HepG2 (cell line): ENCODE measurements around the gene ATP13A2. TPM values are rescaled to one million over a fixed set of nuclear protein-coding genes. Genes with fewer than 3 reads are reported as not detected.

Experiments used
- ATAC-seq: fragments of 200-7000 bp; cut with Tn5 transposase; 3 replicates; pipeline ENCODE4 v1.9.1; 2020; ENCODE audit warnings: mild to moderate bottlenecking, moderate library complexity
- BruUV-seq: library from RNA; stranded (reverse); fragments of 400-500 nt; replicated peaks from 2 replicates; lab custom pipeline; 2021; lab: Mats Ljungman, UMichigan
- CTCF ChIA-PET: fragments of 300-600 bp; formaldehyde crosslinking; extraction: SDS; loops from one replicate; lab custom pipeline; 2021; ENCODE audit warnings: low total read pairs, inconsistent platforms, low intra/inter-chr PET ratio; lab: Yijun Ruan, JAX
- POLR2A ChIA-PET: fragments of 350-600 bp; sonication (Branson Sonifier 250); formaldehyde crosslinking; loops from one replicate; lab custom pipeline; 2020; ENCODE audit warnings: antibody characterized with exemption, inconsistent platforms; lab: Yijun Ruan, JAX
- DNase-seq: peaks from one replicate; pipeline ENCODE4 v3.0.0-alpha.2; 2015; ENCODE audit warnings: low spot score
- FAIRE-seq: peaks from 3 replicates; lab custom pipeline; 2011; peaks lifted over from hg19 to GRCh38; lab: Jason Lieb, UNC
- H2AFZ ChIP-seq: one replicate; pipeline ENCODE4 v1.6.1; 2011; ENCODE audit warnings: low read length, inconsistent platforms
- H3K27ac ChIP-seq: fragments of 300-600 bp; 3 replicates; pipeline ENCODE4 v1.8.0; 2011; ENCODE audit warnings: mixed run types, mild to moderate bottlenecking, mixed read lengths, low read length, inconsistent platforms; ENCODE audit not compliant: insufficient read depth; ENCODE audit errors: extremely low read length
- H3K27me3 ChIP-seq, 2 experiments: fragments of 200-600 bp in 1 of 2; 2 replicates in 1 of 2; 3 replicates in 1 of 2; pipeline versions ENCODE4 v1.6.0 to v1.8.0; 2011; ENCODE audit warnings: low read length in 2 of 2, mild to moderate bottlenecking in 2 of 2, moderate library complexity in 2 of 2, inconsistent platforms in 1 of 2; ENCODE audit not compliant: insufficient read depth in 2 of 2, control insufficient read depth in 1 of 2
- H3K36me3 ChIP-seq, 2 experiments: fragments of 200-600 bp in 1 of 2; replicated peaks in 1 of 2; 2 replicates in 1 of 2; 3 replicates in 1 of 2; pipeline versions ENCODE4 v1.5.1 to v1.8.0; 2011; ENCODE audit warnings: low read length in 2 of 2, inconsistent platforms in 1 of 2; ENCODE audit not compliant: insufficient read depth in 2 of 2, control insufficient read depth in 1 of 2
- H3K4me1 ChIP-seq: 2 replicates; pipeline ENCODE4 v1.5.1; 2012; ENCODE audit warnings: low read length, inconsistent platforms; ENCODE audit not compliant: insufficient read depth
- H3K4me2 ChIP-seq: 2 replicates; pipeline ENCODE4 v1.6.0; 2011; ENCODE audit warnings: low read depth, low read length, inconsistent platforms
- H3K4me3 ChIP-seq, 3 experiments: fragments of 200-600 bp in 1 of 3; sonication (generic), shearing (Covaris generic) in 1 of 3; replicated peaks in 1 of 3; 2 replicates each; pipeline ENCODE4 v1.5.1; 2011 to 2016; ENCODE audit warnings: low read length in 3 of 3, inconsistent platforms in 2 of 3, low read depth in 2 of 3, mild to moderate bottlenecking in 2 of 3, control low read depth in 1 of 3, mixed read lengths in 1 of 3; ENCODE audit not compliant: insufficient read depth in 1 of 3
- H3K79me2 ChIP-seq: one replicate; pipeline ENCODE4 v1.6.1; 2011; ENCODE audit warnings: low read length, inconsistent platforms; ENCODE audit not compliant: insufficient read depth
- H3K9ac ChIP-seq: 2 replicates; pipeline ENCODE4 v1.6.0; 2011; ENCODE audit warnings: mild to moderate bottlenecking, low read depth, low read length, inconsistent platforms; ENCODE audit not compliant: insufficient read depth
- H3K9me3 ChIP-seq: 2 replicates; pipeline ENCODE4 v1.5.1; 2012; ENCODE audit warnings: mild to moderate bottlenecking, low read length
- H4K20me1 ChIP-seq: 2 replicates; pipeline ENCODE4 v1.6.0; 2011; ENCODE audit warnings: inconsistent platforms, mild to moderate bottlenecking, low read length, moderate library complexity; ENCODE audit not compliant: insufficient read depth
- ARID4A ChIP-seq: sonication (generic); formaldehyde crosslinking; IDR thresholded peaks from 2 replicates; pipeline ENCODE4 v1.5.0; 2020; ENCODE audit warnings: mild to moderate bottlenecking, missing genetic modification reagents, borderline replicate concordance
- GZF1 ChIP-seq: sonication (generic); formaldehyde crosslinking; IDR thresholded peaks from 2 replicates; pipeline ENCODE4 v1.5.1; 2020; ENCODE audit warnings: mild to moderate bottlenecking, missing genetic modification reagents
- PAXIP1 ChIP-seq: sonication (generic); formaldehyde crosslinking; conservative IDR thresholded peaks from 2 replicates; pipeline ENCODE4 v1.4.0; 2020; ENCODE audit warnings: mild to moderate bottlenecking, missing genetic modification reagents, moderate library complexity
- SMYD3 ChIP-seq: sonication (generic); formaldehyde crosslinking; IDR thresholded peaks from 2 replicates; pipeline ENCODE4 v1.8.1; 2023; ENCODE audit warnings: mild to moderate bottlenecking, missing genetic modification reagents
- ZBTB14 ChIP-seq: sonication (generic); formaldehyde crosslinking; IDR thresholded peaks from 2 replicates; pipeline ENCODE4 v1.4.0; 2020; ENCODE audit warnings: missing genetic modification reagents
- ZNF121 ChIP-seq: sonication (generic); formaldehyde crosslinking; IDR thresholded peaks from 2 replicates; pipeline ENCODE4 v1.5.0; 2020; ENCODE audit warnings: mild to moderate bottlenecking, missing genetic modification reagents
- WGBS: methylation state at CpG from one replicate; pipeline ENCODE4 v1.1.6; 2017; ENCODE audit warnings: low lambda C conversion rate; 5-methylcytosine and 5-hydroxymethylcytosine counted together
- in situ Hi-C: cut with HindIII; loops from 2 replicates; pipeline ENCODE4 v1.10.0; 2017; ENCODE audit warnings: low pct_unique_long_range_greater_than_20kb; ENCODE audit not compliant: extremely low pct_ligation_motif_present
- intact Hi-C: fragments of 100-400 bp; cut with micrococcal nuclease; formaldehyde crosslinking; loops from one replicate; pipeline ENCODE4 v1.10.0; 2022; ENCODE audit not compliant: unreplicated experiment
- polyA plus RNA-seq, 8 experiments: library from polyadenylated mRNA; depleted of rRNA in 3 of 8; stranded (reverse) in 7 of 8; unstranded in 1 of 8; fragments of >200 nt; fragmentation: Illumina TruSeq in 4 of 8; extraction: Trizol in 4 of 8; gene quantifications; 2 replicates each; pipeline versions ENCODE4 v1.2.1 to v1.2.3, GENCODE V29; 2011 to 2016; ENCODE audit warnings: low read depth in 4 of 8, missing spikeins in 1 of 8, mixed read lengths in 1 of 8; ENCODE audit not compliant: insufficient read depth in 1 of 8
- total RNA-seq, 5 experiments: library from RNA; depleted of rRNA; stranded (reverse); fragments of >200 nt; fragmentation: Illumina TruSeq; extraction: Trizol; gene quantifications; 2 replicates each; pipeline ENCODE4 v1.2.3, GENCODE V29; 2016; ENCODE audit warnings: low read depth in 1 of 5

The ATP13A2 gene
- total and polyA plus RNA-seq, 2 of the 13 experiments (the other 11 are each of a cell fraction or from before 2014, with no cell fraction given), result 13.2 to 16.2 TPM

GRCh38 chr1:16975838-16976237, 35.9 kb downstream of the ATP13A2 start (continued):
- no peak for TF ChIP-seq PAXIP1 (CRISPR knock-in tag)
- no peak for TF ChIP-seq SMYD3 (CRISPR knock-in tag)

GRCh38 chr1:16975211-16975610, 36.5 kb downstream of the ATP13A2 start:
- POLR2A ChIA-PET, result no interaction called here
- no peak for FAIRE-seq
- TF ChIP-seq ARID4A (CRISPR knock-in tag) (no peak), ZBTB14 (no peak), ZNF121 (CRISPR knock-in tag) (no peak), GZF1 (no peak)

More at GRCh38 chr1:16975211-16975610, 36.5 kb downstream of the ATP13A2 start:
- H3K9me3 ChIP-seq, result no peaks in the 10 kb centered on the region
- DNase-seq (no peak), ATAC-seq (no peak)
- H3K4me3 ChIP-seq, result no peak overlapping the region
- no peak overlapping the region for H3K9ac ChIP-seq
- 79% methylated on average over 5 of the region's 14 CpGs for WGBS
- no peaks in the 10 kb centered on the region for H3K36me3 ChIP-seq
- in situ Hi-C loops (no loop called here), intact Hi-C loops (no loop called here)
- H3K4me1 ChIP-seq, result peaks cover 16% of the 10 kb centered on the region; the same call in 1 of the 2 replicates
- peaks cover 6 to 22% of the 10 kb centered on the region in 2 experiments for H3K27me3 ChIP-seq
- BruUV-seq, result no TSS peak
- CTCF ChIA-PET, result no interaction called here
- H2AFZ ChIP-seq, result no peak overlapping the region
- no peaks in the 10 kb centered on the region; the same call in 1 of the 2 replicates for H4K20me1 ChIP-seq
- no peak overlapping the region for H3K4me2 ChIP-seq
- H3K27ac ChIP-seq, result no peak overlapping the region
- H3K79me2 ChIP-seq, result no peaks in the 10 kb centered on the region
